NCI-H1417 (cell line): ENCODE results near the gene UIMC1.
"Not testable (repeated sequence)": the region's sequence is repeated elsewhere in the genome, so short reads cannot be mapped to it uniquely, and the experiment has no call there.

Experiments used
- DNase-seq, 3 experiments: peaks; one replicate each; lab custom pipeline; 2025; lab: John Stamatoyannopoulos, UW

The UIMC1 gene

DNA sequence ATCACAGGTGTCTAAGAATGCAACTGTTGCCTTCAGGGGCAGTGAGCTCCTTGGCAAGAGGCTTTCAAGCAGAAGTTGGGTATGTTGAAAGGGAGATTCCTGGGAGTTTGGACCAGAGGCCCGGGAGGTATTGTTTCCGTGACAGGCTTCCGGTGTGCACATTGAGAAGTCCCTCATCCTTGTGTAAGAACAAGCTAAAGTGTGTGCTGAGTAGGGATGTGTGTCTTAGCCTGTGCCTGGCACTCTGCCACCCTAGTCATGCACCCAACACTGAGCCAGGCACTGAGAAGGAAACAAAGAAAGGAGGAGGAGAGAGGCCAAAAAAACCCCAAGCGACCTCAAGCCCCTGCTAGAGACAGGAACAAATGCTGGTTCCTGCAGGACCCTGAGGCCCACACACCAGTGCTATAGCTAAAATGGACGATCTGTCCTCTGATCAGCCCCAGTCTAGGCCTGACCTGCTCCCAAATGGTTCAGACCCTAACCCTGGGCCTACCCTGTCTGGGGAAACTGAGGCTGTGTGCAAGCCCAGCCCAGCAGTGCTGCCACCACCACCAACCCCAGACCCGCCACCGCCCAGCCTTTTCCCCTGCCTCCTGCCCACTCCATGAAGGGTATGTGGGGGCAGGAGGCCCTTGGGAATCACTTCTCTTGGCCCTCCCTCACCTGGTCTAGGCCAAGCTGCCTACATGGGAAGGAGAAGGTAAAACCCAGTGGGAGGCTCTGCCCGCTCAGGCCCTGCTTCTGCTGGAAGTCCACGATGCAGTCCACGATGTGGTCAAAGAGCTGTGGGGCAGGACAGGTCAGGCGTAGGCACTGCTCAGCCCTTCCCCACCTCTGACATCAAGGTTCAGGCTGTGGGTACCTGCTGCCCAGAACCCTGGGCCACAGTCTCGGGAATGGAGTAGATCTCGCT, 120.0 kb downstream of the UIMC1 start:
- DNase-seq: no peak

DNA sequence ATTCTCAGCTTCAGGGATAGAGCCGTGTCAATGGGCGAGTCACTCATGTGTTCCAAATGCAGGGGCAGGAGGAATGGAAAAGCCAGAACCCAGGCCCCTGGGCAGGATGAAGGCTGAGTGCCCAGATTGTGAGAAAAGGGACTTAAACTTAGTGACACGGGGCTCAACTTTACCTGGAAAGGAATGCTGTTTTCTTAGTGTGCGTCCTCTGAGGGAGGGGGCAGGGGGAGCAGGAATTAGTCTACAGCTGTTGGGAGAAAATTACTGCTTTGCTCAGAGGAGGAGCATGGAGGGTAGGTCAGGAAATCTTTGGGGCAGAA, 122.0 kb downstream of the UIMC1 start:
- DNase-seq: no peak

DNA sequence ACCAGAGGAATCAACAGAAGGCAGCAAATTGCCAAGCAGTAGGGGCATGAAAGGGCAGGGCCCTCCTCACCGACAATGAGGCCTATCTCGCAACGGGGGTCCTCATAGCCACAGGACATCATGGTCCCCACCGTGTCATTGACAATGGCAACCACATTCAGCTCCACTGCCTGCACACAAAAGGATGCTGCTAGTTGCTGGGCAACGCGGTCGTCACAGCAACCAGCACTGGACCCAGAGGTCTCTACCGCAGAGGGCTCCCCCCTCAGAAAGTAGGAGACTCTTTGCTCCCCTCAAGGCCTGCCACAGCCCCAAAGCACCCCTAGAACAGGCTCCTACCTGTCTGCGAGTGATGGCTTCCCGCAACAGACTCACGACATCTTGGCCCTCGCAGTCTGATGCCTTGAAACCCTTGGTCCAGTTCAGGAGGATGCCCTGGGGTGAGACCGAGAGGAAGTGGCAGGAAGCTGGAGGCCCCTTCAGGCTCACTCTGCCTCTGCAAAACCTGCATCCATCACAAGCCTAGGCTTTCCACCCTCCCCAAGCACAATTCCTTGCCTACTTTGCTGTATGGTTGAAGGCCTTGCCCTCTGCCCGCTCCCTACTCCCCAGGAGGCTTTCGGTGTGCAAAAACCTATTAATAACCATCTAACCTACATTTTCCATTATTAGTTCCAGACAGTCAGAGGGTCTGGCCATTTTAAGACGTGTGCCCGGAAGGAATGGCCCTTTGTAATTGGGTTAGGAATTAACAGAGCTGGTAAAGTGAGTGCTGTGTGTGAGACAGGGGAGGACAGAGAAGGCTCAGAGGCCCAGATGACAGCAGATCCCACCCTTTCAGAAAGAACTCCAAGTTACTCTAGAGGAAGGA, 122.6 kb downstream of the UIMC1 start:
- peak in 1 of 3 experiments; percentile 7 for DNase-seq

DNA sequence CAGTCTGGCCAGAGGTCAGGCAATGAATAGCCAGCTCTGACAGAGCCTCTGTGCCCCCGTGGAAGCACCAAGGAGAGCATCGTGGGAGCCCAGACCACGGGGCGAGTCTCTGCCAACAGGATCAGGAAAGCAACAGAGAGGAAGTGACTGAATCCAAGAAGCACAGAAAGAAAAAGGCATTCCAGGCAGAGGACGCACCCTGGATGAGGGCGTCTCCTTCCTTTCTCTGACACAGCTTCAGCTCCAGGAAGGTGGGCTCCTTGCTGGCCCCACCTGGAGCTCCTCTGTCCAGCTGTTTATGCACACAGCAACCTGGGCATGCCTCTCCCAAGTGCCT, 124.0 kb downstream of the UIMC1 start:
- no peak for DNase-seq

DNA sequence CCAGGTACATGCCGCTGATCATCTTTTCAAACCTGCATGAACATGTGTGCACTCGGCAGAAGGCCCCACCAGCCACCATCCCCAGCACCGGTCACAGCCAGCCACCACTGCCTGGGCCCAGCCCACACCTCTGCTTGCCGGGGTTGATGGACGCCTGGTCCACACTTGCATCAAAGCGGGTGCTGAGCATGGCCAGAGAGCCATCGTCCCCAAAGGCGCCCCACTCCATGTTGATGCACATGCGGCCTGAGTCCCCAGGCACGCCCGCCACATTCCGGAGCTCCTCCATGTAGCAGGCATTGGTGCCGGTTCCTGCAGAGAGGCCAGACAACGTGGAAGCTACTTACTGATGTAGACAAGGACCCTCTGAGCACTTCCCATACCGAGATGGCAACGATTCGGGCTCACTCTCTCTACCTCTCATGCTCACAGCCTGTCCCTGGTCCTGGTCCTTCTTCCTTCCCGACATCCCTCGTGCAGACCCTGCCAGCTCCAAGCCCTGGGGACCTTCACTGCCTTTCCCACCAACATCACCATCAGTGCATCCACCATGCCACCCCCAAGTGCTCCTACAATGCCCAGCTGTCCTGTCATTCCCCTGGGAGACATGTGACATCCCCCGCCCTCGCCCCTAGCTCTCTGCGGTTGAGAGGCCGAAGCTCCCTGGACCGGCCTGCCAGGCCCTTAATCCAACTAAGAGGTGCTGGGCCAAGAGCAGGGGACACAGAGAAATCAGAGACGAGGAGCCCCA, 124.6 kb downstream of the UIMC1 start:
- DNase-seq: no peak

DNA sequence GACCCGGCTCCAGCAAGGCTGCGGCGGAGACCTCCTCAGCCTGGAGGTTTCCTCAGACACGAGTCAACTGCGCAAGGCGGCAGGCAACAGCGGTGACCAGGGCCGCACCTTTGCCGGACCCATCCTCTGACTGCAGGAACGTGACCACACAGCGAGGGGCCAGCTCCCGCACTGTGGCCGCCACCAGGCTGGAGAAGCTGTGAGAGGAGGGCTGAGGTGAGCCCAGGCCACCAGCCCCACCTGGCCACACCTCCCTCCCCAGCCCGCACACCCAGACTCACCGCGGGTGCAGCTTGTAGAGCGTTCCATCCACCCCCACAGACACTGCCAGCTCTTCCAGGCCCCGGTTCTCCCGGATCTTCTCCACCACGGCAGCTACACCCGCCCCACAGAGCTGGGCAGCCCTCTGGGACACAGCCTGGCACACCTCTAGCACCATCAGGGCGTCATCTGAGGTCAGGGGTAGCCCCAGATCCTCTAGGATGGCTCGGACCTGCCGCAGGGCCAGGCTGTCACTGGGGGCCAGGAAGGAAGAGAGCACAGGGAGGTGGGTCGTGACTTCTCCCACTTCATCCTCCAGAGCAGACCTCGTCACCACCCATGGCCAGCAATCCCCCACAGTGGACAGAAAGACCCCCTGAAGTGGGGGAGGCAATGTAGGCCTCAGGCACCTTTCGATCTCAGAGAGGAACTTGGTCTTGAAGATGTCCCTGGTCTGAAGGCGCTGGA, 125.4 kb downstream of the UIMC1 start:
- DNase-seq: no peak

DNA sequence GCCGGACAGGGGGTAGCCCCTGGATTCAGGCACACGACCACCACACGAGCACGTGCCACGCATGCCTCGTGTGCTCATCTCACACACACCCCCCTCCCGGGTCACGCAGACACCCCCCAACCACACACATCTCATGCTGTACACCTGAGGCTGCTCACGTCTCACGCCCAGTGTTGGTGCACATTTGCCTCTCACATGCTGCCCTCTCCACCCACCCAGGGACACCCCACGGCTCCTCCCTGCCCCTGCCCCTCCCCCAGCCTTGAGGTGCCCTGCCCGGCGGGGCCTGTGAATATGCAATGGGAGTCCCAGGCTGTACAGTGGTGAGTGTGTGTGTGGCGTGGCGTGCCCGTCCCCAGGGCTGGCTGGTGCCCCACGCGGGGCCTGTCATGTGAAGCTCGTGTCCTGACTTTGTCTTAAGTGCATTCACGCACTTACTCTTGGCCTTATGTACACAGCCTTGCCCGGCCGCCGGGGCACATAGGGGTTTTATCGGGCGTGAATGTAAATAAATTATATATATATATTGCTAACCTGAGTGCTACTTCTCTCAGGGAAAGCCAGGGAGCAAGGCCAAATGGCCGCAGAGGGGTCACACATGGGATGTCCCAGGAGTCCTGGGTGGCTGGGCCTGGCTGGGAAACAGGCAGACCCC, 126.1 kb downstream of the UIMC1 start:
- no peak for DNase-seq

DNA sequence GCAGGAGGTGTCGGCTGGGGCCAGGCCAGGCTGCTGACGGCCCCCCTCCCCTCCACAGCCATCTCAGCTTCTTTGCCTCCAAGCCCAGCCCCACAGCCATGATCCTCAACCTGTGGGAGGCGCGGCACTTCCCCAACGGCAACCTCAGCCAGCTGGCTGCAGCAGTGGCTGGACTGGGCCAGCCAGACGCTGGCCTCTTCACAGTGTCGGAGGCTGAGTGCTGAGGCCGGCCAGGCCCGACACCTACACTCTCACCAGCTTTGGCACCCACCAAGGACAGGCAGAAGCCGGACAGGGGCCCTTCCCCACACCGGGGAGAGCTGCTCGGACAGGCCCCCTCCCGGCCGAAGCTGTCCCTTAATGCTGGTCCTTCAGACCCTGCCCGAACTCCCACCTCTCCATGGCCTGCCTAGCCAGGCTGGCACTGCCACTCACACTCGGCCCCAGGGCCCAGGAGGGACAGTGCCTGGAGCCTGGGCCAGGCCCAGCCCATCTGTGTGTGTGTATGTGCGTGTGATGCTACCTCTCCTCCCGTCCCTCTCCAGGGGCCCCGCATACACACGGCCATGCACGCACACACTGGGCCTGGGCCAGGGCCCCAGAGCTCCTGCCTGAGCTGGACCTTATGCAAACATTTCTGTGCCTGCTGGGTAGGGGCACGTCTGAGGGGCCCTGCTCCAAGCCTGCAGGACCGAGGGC, 126.8 kb downstream of the UIMC1 start:
- DNase-seq: no peak

DNA sequence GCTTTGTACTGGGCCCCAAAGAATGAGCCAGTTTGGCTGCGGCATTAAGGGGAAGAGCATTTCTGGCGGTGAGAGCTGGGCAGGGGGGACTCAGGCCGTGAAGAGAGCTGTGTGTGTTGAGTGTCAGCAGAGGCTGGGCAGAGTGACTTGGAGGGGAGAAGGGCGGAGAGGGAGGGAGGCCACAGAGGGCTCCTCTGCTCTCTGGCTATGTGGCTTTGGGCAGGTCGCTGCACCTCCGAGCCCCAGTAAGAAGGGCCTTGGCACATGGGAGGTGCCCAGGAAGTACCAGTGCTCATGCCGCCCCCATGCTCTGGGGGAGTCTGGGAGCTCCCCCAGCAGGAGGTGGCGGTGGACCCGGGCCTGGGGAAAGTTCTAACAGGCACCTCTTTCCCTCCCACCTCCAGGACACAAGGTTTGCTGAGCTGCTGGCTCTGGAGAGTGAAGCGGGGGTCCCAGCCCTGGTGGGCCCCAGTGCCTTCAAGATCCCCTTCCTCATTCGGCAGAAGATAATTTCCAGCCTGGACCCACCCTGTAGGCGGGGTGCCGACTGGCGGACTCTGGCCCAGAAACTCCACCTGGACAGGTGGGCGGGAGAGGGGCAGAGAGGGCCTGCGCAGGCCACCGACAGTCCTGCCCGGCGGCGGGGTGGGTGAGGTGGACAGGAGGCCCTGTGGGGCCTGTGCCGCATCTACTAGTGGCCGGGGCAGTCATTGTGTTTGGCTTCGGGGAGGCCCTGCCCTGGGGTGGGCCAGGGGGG, 127.5 kb downstream of the UIMC1 start:
- DNase-seq: no peak

DNA sequence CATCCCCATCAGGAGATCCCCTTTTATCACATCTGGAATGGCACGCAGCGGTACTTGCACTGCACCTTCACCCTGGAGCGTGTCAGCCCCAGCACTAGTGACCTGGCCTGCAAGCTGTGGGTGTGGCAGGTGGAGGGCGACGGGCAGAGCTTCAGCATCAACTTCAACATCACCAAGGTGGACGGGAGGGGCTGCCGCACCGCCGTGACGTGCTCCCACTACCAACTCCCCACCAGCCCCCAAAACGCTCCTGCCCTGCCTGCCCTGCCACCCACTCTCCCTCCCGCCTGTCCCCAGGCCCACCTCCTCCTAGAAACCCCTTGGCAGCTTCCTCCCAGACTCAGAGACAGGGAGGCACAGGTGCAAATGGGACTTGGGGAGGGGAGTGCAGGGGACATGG, 128.1 kb downstream of the UIMC1 start:
- DNase-seq: no peak

DNA sequence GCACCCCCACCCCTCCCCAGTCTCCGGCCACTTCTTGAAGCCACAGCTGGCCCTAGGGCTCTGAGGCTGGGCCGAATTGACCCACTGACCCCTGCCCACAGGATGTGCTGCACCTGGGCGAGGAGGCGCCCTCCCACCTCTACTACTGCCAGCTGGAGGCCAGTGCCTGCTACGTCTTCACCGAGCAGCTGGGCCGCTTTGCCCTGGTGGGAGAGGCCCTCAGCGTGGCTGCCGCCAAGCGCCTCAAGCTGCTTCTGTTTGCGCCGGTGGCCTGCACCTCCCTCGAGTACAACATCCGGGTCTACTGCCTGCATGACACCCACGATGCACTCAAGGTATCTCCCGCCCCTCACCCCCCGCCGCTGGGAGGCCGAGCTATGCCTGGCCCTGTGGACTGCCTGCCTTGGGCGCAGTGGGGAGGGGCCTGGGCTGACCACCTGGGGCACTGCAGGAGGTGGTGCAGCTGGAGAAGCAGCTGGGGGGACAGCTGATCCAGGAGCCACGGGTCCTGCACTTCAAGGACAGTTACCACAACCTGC, 128.7 kb downstream of the UIMC1 start:
- peak in 2 of 3 experiments; percentile 75 to 89 for DNase-seq

DNA sequence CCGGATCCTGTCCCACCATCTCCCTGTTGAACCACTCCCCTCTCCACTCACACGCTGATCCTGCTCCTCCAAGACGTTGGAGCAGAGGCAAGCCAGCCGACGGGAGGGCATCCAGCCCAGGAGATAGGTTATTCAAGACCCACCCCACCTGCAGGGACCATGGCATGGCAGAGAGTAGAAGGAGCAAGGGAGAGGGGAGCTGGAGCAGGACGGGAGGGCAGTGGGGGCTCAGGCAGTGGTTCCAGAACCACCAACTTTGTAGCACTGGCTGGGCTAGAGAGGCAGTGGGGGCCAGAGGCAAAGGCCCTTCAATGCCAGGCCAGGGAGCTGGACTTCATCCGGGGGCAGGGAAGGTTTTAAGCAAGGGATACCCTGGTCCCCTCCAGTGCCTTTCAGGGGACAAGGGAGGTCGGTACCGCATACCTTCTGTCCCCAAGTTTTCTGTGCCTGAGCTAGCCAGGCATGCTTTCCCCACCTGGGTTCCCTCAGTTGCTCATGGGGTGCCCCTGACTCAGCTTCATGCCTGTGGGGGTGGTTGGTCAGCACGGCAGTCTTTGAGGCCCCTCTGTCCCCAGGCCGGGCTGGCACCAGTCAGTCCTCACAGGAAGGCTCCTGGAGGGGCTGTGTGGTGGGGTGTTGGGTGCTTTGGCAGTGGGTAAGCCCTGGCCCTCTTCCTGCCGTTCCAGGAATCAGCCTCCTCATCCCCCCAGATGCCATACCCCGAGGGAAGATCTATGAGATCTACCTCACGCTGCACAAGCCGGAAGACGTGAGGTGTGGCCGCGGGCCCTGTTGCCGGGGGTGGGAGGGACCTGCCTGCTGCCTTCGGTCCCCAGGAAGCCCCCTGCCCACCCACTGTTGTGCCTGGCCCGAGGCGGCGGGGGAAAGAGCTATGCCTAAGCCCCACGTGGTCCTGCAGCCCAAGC, 129.8 kb downstream of the UIMC1 start:
- no peak for DNase-seq

DNA sequence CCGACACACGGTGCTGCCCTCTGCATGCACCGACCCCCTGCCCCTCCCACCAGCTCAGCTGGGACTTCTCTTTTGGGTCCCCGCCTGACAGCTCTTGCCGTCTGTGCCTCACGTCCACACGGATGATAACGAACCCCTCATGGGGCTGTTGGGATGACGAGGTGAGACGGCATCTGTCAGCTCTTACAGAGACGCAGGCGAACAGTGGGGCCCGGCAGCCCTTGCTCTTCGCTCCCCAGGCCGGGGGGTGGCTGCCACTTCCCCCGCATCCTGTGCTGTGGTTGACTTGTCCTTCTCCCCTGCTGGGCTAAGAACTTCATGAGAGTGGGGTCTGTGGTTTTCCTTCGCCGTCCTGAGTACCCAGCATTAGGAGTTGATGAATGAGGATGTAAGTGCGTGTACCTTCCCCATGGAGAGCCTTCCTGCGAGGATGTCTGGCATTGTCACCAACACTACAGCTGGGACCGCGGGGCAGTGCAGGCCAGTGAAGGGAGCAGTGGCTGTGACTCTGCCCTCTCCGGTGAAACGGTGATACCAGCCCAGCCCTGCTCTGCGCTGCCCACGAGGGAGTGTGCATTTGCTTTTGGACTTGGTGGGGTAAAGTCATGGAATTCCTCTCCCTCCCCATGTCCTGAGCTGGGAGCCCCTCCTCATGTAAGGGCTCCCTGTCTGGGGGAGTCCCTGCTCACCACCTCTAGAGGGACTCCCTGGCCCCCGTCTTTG, 130.6 kb downstream of the UIMC1 start:
- DNase-seq: peak in 1 of 3 experiments; percentile 10

DNA sequence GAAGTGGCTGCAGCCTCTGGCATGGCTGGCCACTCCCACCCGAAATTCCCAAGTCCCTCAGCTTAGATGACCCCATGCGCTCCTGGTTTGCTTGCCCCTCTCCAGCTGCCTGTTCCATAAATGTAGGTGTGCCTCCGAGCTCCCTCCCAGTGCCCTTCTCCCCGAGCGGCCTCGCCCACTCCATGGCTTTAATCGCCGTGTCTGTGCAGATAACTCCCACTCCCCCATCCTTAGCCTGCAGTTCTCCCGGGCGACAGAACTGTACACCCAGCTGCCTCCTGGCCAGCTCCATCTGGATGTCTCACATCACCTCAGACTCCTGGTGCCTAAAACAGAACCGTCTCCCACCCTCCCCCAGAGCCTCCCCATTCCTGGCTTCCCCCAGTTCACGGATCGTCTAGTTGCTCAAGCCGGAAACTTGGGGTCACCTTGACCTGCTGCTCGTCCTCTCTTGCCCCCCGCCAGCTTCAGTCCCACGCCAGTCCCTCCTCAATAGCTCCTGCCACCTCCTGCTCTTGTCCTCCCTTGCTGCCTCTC, 131.5 kb downstream of the UIMC1 start:
- DNase-seq: no peak

DNA sequence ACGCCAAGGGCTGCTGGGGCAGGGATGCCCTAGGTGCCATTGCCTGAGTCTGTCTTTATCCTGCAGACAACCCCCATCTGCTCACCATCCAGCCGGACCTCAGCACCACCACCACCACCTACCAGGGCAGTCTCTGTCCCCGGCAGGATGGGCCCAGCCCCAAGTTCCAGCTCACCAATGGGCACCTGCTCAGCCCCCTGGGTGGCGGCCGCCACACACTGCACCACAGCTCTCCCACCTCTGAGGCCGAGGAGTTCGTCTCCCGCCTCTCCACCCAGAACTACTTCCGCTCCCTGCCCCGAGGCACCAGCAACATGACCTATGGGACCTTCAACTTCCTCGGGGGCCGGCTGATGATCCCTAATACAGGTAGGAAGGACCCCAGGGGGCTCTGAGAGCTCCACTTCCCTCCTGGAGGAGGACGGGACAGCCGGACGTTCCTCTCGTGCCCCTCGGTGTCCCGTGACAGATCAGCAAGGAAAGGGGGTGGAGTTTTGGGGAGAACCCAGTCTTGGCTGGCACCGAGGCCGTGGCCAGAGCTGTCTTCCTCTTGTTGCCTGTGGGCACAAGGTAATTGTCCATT, 132.3 kb downstream of the UIMC1 start:
- DNase-seq: no peak

DNA sequence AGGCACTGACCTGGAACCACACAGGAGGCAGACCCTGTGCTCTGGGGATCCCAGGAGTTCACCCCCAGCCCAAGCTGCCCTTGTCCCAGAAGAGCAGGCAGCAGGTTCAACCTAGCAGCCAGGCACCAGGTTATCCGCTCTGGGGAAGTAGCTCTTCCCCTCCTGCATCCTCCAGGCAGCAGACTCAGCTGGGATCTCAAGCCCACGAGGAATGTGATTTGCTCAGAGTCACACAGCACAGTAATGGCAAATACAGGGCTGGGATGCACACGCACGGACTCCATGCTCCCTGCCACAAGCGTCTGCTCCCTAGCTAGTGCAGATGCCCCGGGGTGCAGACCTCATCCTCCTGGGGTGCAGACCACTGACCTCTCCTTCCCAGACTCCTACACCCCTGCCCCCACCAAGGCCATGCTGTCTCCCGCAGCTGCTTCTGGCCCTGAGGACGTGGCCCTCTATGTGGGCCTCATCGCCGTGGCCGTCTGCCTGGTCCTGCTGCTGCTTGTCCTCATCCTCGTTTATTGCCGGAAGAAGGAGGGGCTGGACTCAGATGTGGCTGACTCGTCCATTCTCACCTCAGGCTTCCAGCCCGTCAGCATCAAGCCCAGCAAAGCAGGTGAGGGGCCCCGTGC, 132.9 kb downstream of the UIMC1 start:
- no peak for DNase-seq

DNA sequence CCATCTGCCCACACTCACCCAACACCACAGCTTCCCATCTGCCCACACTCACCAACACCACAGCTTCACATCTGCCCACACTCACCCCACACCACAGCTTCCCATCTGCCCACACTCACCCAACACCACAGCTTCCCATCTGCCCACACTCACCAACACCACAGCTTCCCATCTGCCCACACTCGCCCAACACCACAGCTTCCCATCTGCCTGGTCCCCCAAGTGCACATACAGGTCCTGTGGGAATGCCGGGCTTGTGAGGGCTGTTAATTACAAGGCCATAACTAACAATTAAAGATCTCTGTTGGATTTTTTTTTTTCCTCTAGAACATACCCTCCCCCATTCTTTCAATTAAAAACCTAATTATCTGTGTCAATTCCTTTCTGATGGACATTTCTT, 133.6 kb downstream of the UIMC1 start:
- not testable (repeated sequence) for DNase-seq
